Kidney (tissue), 14 donors: Measurements from ENCODE around the gene ABHD2. TPM values are rescaled to one million over a fixed set of nuclear protein-coding genes. Genes with fewer than 3 reads are reported as not detected.
A peak's percentile ranks its signal among the peaks of the same experiment; 100 is the strongest.

Experiments used
- DNase-seq, 5 donors: peaks; one replicate each; pipeline ENCODE4 v3.0.0-alpha.2; 2013 to 2020
- FAIRE-seq: peaks from 2 replicates; lab custom pipeline; 2012; peaks lifted over from hg19 to GRCh38; lab: Jason Lieb, UNC
- H3K27ac ChIP-seq, 2 donors: one replicate each; pipeline ENCODE4 v1.7.0; 2013; ENCODE audit warnings: low read depth in 2 of 2, low read length in 2 of 2, inconsistent platforms in 1 of 2
- H3K27me3 ChIP-seq: one replicate; pipeline ENCODE4 v1.7.1; 2013; ENCODE audit warnings: low read length, inconsistent platforms; ENCODE audit not compliant: control insufficient read depth, insufficient read depth
- H3K36me3 ChIP-seq, 3 donors: one replicate each; pipeline versions ENCODE4 v1.7.0 to v1.7.1; 2013; ENCODE audit warnings: low read length in 3 of 3, control low read depth in 1 of 3, inconsistent platforms in 1 of 3; ENCODE audit not compliant: insufficient read depth in 3 of 3, control insufficient read depth in 2 of 3
- H3K4me1 ChIP-seq, 3 donors: one replicate each; pipeline versions ENCODE4 v1.7.0 to v1.7.1; 2013; ENCODE audit warnings: low read length in 3 of 3, inconsistent platforms in 1 of 3, low read depth in 1 of 3; ENCODE audit not compliant: control insufficient read depth in 2 of 3, insufficient read depth in 2 of 3
- H3K4me3 ChIP-seq, 3 donors: one replicate each; pipeline versions ENCODE4 v1.7.0 to v1.8.1; 2013; ENCODE audit warnings: low read length in 3 of 3, control low read depth in 1 of 3, inconsistent platforms in 1 of 3
- H3K9ac ChIP-seq, 3 donors: one replicate each; pipeline versions ENCODE4 v1.7.0 to v1.7.1; 2013; ENCODE audit warnings: low read length in 3 of 3, control low read depth in 1 of 3, inconsistent platforms in 1 of 3
- H3K9me3 ChIP-seq, 3 donors: one replicate each; pipeline versions ENCODE4 v1.7.0 to v1.7.1; 2013; ENCODE audit warnings: low read length in 3 of 3, control low read depth in 1 of 3, inconsistent platforms in 1 of 3; ENCODE audit not compliant: control insufficient read depth in 2 of 3, insufficient read depth in 1 of 3
- intact Hi-C: fragments of 100-400 bp; cut with DNase I; formaldehyde crosslinking; loops from one replicate; pipeline ENCODE4 v1.11.1; 2022
- polyA plus RNA-seq: library from polyadenylated mRNA; stranded (reverse); fragments of 350-450 nt; fragmentation: Illumina TruSeq; extraction: RNeasy Lipid Tissue Mini Kit (QIAGEN cat#74804); gene quantifications from one replicate; pipeline ENCODE4 v1.2.3, GENCODE V29; 2014; ENCODE audit warnings: low read depth, low replicate concordance; ENCODE audit not compliant: insufficient read depth
- total RNA-seq: library from RNA; stranded (reverse); fragmentation: NEBNext Ultra II Directional; extraction: Animal tissue kit (Norgen Biotek cat#: 25700); gene quantifications from one replicate; pipeline ENCODE4 v1.2.1, GENCODE V29; 2021
- TF ChIP-seq, protein P1 (sequence below): IDR thresholded peaks from 3 replicates; pipeline ENCODE4 v1.5.1; 2012; ENCODE audit warnings: mild to moderate bottlenecking, moderate library complexity, borderline replicate concordance; ENCODE audit not compliant: insufficient read depth; ENCODE audit errors: extremely low read depth
- donor health status: control.
- donor health status: control.
- donor health status: control.
- donor health status: control.
- donor health status: control.
- donor health status: DM: yes; HTN: yes; CAD: no.
- donor health status: Normal renal cell carcinoma (clear cell type).

ABHD2 gene
- total and polyA plus RNA-seq, 2 donors from 2014 or later, result 13.3 to 123 TPM

GRCh38 chr15:89141885-89142284, 53.6 kb downstream of the ABHD2 start:
- no peak for DNase-seq
- TF ChIP-seq, protein P1, sequence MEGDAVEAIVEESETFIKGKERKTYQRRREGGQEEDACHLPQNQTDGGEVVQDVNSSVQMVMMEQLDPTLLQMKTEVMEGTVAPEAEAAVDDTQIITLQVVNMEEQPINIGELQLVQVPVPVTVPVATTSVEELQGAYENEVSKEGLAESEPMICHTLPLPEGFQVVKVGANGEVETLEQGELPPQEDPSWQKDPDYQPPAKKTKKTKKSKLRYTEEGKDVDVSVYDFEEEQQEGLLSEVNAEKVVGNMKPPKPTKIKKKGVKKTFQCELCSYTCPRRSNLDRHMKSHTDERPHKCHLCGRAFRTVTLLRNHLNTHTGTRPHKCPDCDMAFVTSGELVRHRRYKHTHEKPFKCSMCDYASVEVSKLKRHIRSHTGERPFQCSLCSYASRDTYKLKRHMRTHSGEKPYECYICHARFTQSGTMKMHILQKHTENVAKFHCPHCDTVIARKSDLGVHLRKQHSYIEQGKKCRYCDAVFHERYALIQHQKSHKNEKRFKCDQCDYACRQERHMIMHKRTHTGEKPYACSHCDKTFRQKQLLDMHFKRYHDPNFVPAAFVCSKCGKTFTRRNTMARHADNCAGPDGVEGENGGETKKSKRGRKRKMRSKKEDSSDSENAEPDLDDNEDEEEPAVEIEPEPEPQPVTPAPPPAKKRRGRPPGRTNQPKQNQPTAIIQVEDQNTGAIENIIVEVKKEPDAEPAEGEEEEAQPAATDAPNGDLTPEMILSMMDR, result no peak
- Histone ChIP-seq H3K27ac (no peak overlapping the region), H3K9ac (no peak overlapping the region), H3K27me3 (no peaks in the 10 kb centered on the region), H3K4me3 (no peak overlapping the region), H3K9me3 (no peaks in the 10 kb centered on the region), H3K4me1 (peaks cover 3 to 17% (median 12%) of the 10 kb centered on the region in 3 donors), H3K36me3 (no peaks in the 10 kb centered on the region)
- FAIRE-seq, result no peak
- intact Hi-C loops, result no loop called here

- Histone ChIP-seq H3K27me3 (no peaks in the 10 kb centered on the region), H3K27ac (no peak overlapping the region), H3K4me1 (peaks cover 3 to 15% (median 11%) of the 10 kb centered on the region in 3 donors), H3K36me3 (no peaks in the 10 kb centered on the region), H3K9me3 (no peaks in the 10 kb centered on the region), H3K9ac (no peak overlapping the region), H3K4me3 (no peak overlapping the region)
- FAIRE-seq, result no peak
- DNase-seq, result no peak
- intact Hi-C loops, result no loop called here
- TF ChIP-seq, protein P1, result no peak
These were observed 54.2 kb downstream of the ABHD2 start for GRCh38 chr15:89142423-89142822.

DNA sequence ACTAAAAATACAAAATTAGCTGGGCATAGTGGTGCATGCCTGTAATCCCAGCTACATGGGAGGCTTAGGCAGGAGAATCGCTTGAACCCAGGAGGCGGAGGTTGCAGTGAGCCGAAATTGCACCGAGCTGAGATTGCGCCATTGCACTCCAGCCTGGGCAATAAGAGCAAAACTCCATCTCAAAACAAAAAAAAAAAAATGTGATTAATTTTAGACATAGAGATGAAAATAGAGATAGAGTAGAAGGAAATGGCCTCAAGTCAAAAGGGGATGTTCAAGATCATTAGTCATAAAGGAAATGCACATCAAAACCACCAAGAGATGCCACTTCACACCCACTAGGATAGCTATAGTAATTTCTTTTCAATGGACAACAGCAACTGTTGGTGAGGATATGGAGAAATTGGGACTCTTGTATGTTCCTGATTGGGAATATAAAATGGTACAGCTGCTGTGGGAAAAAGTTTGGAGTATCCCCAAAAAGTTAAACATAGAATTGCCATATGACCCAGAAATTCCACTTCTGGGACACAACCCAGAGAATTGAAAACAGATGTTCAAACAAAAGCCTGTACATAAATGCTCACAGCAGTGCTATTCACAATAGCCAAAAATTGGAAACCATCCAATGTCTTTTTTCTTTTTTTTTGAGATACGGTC, 55.4 kb downstream of the ABHD2 start:
- Histone ChIP-seq H3K9ac (no peak overlapping the region), H3K36me3 (no peaks in the 10 kb centered on the region), H3K27me3 (no peaks in the 10 kb centered on the region), H3K4me1 (peaks cover 0 to 11% (median 8%) of the 10 kb centered on the region in 3 donors), H3K9me3 (no peaks in the 10 kb centered on the region), H3K4me3 (no peak overlapping the region), H3K27ac (no peak overlapping the region)
- TF ChIP-seq, protein P1, result no peak
- no peak for FAIRE-seq
- peak in 3 of 5 donors; percentile 68 to 90 (median 69) for DNase-seq
- intact Hi-C loops, result no loop called here
